Neural progenitor cell (in vitro differentiated cells): ENCODE results near the gene ANO7. TPM values are rescaled to one million over a fixed set of nuclear protein-coding genes. Genes with fewer than 3 reads are reported as not detected.

Experiments used
- DNase-seq: peaks from one replicate; pipeline ENCODE4 v3.0.0-alpha.2; 2016; ENCODE audit warnings: low spot score
- H2AFZ ChIP-seq: fragments of 200-600 bp; sonication (generic); replicated peaks from 2 replicates; pipeline ENCODE4 v1.6.1; 2016; ENCODE audit warnings: antibody characterized with exemption
- H3F3A ChIP-seq: fragments of 200-600 bp; sonication (generic); 2 replicates; pipeline ENCODE4 v1.6.1; 2016; ENCODE audit warnings: antibody characterized with exemption, low read depth
- H3K27ac ChIP-seq: fragments of 200-600 bp; sonication (generic); 2 replicates; pipeline ENCODE4 v1.5.1; 2016; ENCODE audit warnings: mild to moderate bottlenecking
- H3K27me3 ChIP-seq: fragments of 200-600 bp; sonication (generic); 2 replicates; pipeline ENCODE4 v1.6.1; 2016; ENCODE audit warnings: mild to moderate bottlenecking, moderate library complexity
- H3K36me3 ChIP-seq: fragments of 200-600 bp; sonication (generic); 2 replicates; pipeline ENCODE4 v1.5.1; 2016
- H3K4me1 ChIP-seq: fragments of 200-600 bp; sonication (generic); 2 replicates; pipeline ENCODE4 v1.6.1; 2016; ENCODE audit warnings: mixed run types
- H3K4me2 ChIP-seq: fragments of 200-600 bp; sonication (generic); 2 replicates; pipeline ENCODE4 v1.6.1; 2016
- H3K4me3 ChIP-seq: fragments of 200-600 bp; sonication (generic); 2 replicates; pipeline ENCODE4 v1.5.1; 2016
- H3K79me2 ChIP-seq: fragments of 200-600 bp; sonication (generic); 2 replicates; pipeline ENCODE4 v1.6.1; 2016; ENCODE audit warnings: low read depth
- H3K9ac ChIP-seq: fragments of 200-600 bp; sonication (generic); 2 replicates; pipeline ENCODE4 v1.6.1; 2016
- H3K9me3 ChIP-seq: fragments of 200-600 bp; sonication (generic); 2 replicates; pipeline ENCODE4 v1.5.1; 2016; ENCODE audit warnings: low read depth
- H4K20me1 ChIP-seq: fragments of 200-600 bp; sonication (generic); 2 replicates; pipeline ENCODE4 v1.6.1; 2016; ENCODE audit warnings: low read depth
- H3K27ac Mint-ChIP-seq: 3 replicates; pipeline ENCODE4 v1.8.0; 2021; ENCODE audit warnings: mixed read lengths
- H3K27me3 Mint-ChIP-seq: 2 replicates; pipeline ENCODE4 v1.8.0; 2022; ENCODE audit warnings: low read depth, mild to moderate bottlenecking, inconsistent platforms, moderate library complexity, mixed read lengths; ENCODE audit not compliant: insufficient read depth
- H3K36me3 Mint-ChIP-seq: 3 replicates; pipeline ENCODE4 v1.8.0; 2021; ENCODE audit warnings: mixed read lengths
- H3K4me1 Mint-ChIP-seq: 3 replicates; pipeline ENCODE4 v1.8.0; 2021; ENCODE audit warnings: mixed read lengths
- H3K4me3 Mint-ChIP-seq: 3 replicates; pipeline ENCODE4 v1.8.0; 2021; ENCODE audit warnings: mild to moderate bottlenecking, moderate library complexity, mixed read lengths
- H3K9me3 Mint-ChIP-seq: 3 replicates; pipeline ENCODE4 v1.8.0; 2020; ENCODE audit warnings: mixed read lengths
- EZH2 ChIP-seq: fragments of 200-600 bp; sonication (generic); IDR thresholded peaks from 2 replicates; pipeline ENCODE4 v1.6.1; 2017; ENCODE audit warnings: antibody characterized with exemption, mild to moderate bottlenecking, moderate library complexity
- EZH2phosphoT487 ChIP-seq: fragments of 200-600 bp; sonication (generic); IDR thresholded peaks from 2 replicates; pipeline ENCODE4 v1.6.1; 2017; ENCODE audit warnings: antibody characterized with exemption
- total RNA-seq: library from RNA; depleted of rRNA; stranded (reverse); fragments of >200 nt; gene quantifications from 2 replicates; pipeline ENCODE4 v1.2.3, GENCODE V29; 2015; ENCODE audit warnings: low replicate concordance
- TF ChIP-seq, protein P1 (sequence below): fragments of 200-600 bp; sonication (generic); IDR thresholded peaks from 2 replicates; pipeline ENCODE4 v1.5.1; 2017; ENCODE audit warnings: antibody characterized with exemption, mild to moderate bottlenecking

ANO7 gene
- total RNA-seq, 1 donor from 2014 or later = not detected

DNA sequence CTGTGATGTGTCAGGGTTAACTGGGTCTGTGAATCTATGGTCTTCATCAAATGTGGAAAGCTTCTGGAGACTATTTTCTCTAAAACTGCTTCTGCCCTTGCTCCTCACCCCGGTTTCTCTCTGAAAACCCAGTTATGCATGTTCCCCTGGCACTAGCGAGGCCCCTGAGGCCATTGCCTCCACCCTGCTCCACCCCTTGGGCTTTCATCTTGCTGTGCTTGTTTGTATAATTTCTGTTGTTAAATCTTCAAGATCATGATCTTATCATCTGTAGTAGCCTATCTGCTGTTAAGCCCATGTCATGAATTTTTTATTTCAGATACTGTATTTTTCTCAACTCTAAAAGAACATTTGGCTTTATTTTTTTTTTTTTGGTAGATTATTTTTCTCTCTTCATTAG, 14.9 kb upstream of the ANO7 start:
- no peaks in the 10 kb centered on the region for H4K20me1 ChIP-seq
- peaks cover 6% of the 10 kb centered on the region for H3K36me3 ChIP-seq
- Mint-ChIP-seq H3K9me3 (no peaks in the 10 kb centered on the region), H3K27me3 (peaks cover 2% of the 10 kb centered on the region), H3K4me1 (no peaks in the 10 kb centered on the region), H3K36me3 (peaks cover 42% of the 10 kb centered on the region), H3K4me3 (no peak overlapping the region), H3K27ac (no peak overlapping the region)
- no peaks in the 10 kb centered on the region for H3K79me2 ChIP-seq
- no peaks in the 10 kb centered on the region for H3K27me3 ChIP-seq
- no peak overlapping the region for H3K27ac ChIP-seq
- no peak overlapping the region for H3K4me3 ChIP-seq
- no peak overlapping the region for H2AFZ ChIP-seq
- no peaks in the 10 kb centered on the region for H3F3A ChIP-seq
- TF ChIP-seq, protein P1, sequence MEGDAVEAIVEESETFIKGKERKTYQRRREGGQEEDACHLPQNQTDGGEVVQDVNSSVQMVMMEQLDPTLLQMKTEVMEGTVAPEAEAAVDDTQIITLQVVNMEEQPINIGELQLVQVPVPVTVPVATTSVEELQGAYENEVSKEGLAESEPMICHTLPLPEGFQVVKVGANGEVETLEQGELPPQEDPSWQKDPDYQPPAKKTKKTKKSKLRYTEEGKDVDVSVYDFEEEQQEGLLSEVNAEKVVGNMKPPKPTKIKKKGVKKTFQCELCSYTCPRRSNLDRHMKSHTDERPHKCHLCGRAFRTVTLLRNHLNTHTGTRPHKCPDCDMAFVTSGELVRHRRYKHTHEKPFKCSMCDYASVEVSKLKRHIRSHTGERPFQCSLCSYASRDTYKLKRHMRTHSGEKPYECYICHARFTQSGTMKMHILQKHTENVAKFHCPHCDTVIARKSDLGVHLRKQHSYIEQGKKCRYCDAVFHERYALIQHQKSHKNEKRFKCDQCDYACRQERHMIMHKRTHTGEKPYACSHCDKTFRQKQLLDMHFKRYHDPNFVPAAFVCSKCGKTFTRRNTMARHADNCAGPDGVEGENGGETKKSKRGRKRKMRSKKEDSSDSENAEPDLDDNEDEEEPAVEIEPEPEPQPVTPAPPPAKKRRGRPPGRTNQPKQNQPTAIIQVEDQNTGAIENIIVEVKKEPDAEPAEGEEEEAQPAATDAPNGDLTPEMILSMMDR = no peak
- H3K9ac ChIP-seq = no peak overlapping the region
- DNase-seq = no peak
- no peak overlapping the region for H3K4me2 ChIP-seq
- no peaks in the 10 kb centered on the region for H3K9me3 ChIP-seq
- no peaks in the 10 kb centered on the region for H3K4me1 ChIP-seq

DNA sequence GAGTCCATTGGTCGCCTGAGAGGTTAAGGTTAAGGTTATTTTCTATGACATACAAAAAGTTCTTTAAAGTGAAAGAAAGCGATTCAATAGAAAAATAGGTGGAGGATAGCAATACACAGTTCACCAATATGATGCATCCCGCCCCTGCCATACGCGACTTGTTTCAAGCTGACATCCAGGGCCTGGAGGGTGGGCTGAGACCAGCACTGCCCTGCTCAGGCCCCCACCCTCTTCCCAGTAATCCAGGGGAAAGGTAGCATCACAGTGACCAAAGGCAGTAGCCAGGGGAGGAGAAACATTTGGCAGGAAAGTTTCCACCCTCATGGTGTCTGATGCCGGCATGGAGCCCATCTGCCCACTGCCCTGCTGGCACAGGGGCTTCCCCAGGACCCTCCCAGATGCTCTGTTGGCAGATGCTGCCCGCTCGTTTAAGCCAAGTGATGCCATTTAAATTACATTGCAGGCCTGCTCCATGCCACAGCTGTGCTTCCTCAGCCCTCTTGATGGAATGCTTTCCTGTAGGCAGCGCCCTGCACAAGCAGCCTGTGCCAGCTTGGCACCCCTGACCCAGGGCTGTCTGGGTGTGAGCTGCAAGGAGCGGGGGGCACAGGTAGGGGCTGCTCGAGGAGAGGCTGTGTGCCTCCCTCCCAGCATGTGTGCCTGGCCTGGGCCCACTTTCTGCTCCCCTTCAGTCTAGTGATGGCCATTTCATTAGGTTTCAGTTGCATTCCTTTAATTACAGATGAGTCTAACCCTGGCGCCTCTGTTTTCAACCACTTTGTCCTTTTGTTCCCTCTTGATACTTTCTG, 10.7 kb upstream of the ANO7 start:
- no peak overlapping the region for H3K4me2 ChIP-seq
- Mint-ChIP-seq H3K4me1 (peaks cover 8% of the 10 kb centered on the region), H3K4me3 (no peak overlapping the region), H3K27ac (no peak overlapping the region), H3K27me3 (peaks cover 2% of the 10 kb centered on the region), H3K36me3 (peaks cover 14% of the 10 kb centered on the region), H3K9me3 (no peaks in the 10 kb centered on the region)
- H3K27ac ChIP-seq = no peak overlapping the region
- no peak overlapping the region for H3K4me3 ChIP-seq
- H3K36me3 ChIP-seq = no peaks in the 10 kb centered on the region
- no peaks in the 10 kb centered on the region for H3K4me1 ChIP-seq
- TF ChIP-seq, protein P1 = no peak
- TF ChIP-seq EZH2 (no peak), EZH2phosphoT487 (no peak)
- no peaks in the 10 kb centered on the region for H3K9me3 ChIP-seq
- DNase-seq = no peak
- H3F3A ChIP-seq = no peaks in the 10 kb centered on the region
- no peaks in the 10 kb centered on the region for H3K27me3 ChIP-seq
- no peak overlapping the region for H2AFZ ChIP-seq
- no peak overlapping the region for H3K9ac ChIP-seq
- H3K79me2 ChIP-seq = no peaks in the 10 kb centered on the region
- no peaks in the 10 kb centered on the region for H4K20me1 ChIP-seq

DNA sequence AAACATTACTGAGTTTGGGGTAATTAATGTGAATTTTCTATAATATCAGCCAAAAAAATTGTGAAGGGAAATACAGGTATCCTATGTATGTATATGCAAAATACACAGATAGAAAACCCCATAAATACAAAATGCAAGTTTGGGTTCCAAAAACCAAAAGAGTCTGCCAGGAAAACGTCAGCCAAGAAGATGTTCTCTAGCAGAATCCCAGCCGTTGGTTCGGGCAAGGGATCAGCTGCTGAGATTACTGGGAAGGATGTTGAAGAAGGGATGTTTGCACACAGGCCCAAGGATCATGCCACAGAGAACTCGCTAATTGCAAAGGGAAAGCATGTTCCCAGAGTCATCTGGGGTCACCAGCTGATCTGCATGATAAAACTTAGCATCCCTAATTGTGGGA, 9.5 kb upstream of the ANO7 start:
- H3F3A ChIP-seq = no peaks in the 10 kb centered on the region
- H3K27me3 Mint-ChIP-seq = peaks cover 2% of the 10 kb centered on the region

More for the DNA sequence above, 9.5 kb upstream of the ANO7 start:
- H3K4me3 Mint-ChIP-seq = no peak overlapping the region
- Histone ChIP-seq H3K4me1 (no peaks in the 10 kb centered on the region), H3K4me3 (no peak overlapping the region), H3K36me3 (no peaks in the 10 kb centered on the region), H4K20me1 (no peaks in the 10 kb centered on the region), H3K4me2 (no peak overlapping the region), H3K27ac (no peak overlapping the region), H3K9me3 (no peaks in the 10 kb centered on the region), H3K27me3 (no peaks in the 10 kb centered on the region), H2AFZ (no peak overlapping the region), H3K79me2 (no peaks in the 10 kb centered on the region), H3K9ac (no peak overlapping the region)
- H3K4me1 Mint-ChIP-seq = peaks cover 8% of the 10 kb centered on the region
- H3K9me3 Mint-ChIP-seq = no peaks in the 10 kb centered on the region
- TF ChIP-seq EZH2 (no peak), EZH2phosphoT487 (no peak)
- TF ChIP-seq, protein P1 = no peak
- no peak overlapping the region for H3K27ac Mint-ChIP-seq
- peaks cover 8% of the 10 kb centered on the region for H3K36me3 Mint-ChIP-seq
- DNase-seq = no peak
